Colonic mucosa (tissue), 4 donors: ENCODE measurements around the gene MPO. TPM values are rescaled to one million over a fixed set of nuclear protein-coding genes. Genes with fewer than 3 reads are reported as not detected.

Experiments
- DNase-seq: peaks from one replicate; pipeline ENCODE4 v3.0.0-alpha.2; 2020
- H3K27ac ChIP-seq: fragments of 200-600 bp; one replicate; pipeline ENCODE4 v1.8.0; 2021
- H3K27me3 ChIP-seq: fragments of 200-600 bp; one replicate; pipeline ENCODE4 v1.8.0; 2021
- H3K36me3 ChIP-seq: fragments of 200-600 bp; one replicate; pipeline ENCODE4 v1.8.0; 2021
- H3K4me1 ChIP-seq: fragments of 200-600 bp; one replicate; pipeline ENCODE4 v1.8.0; 2021; ENCODE audit warnings: mild to moderate bottlenecking
- H3K4me3 ChIP-seq: fragments of 200-600 bp; one replicate; pipeline ENCODE4 v1.8.0; 2021
- H3K9ac ChIP-seq, 2 donors: one replicate each; pipeline ENCODE4 v1.7.0; 2013; ENCODE audit warnings: control low read depth in 2 of 2, low read depth in 2 of 2, low read length in 2 of 2
- H3K9me3 ChIP-seq: fragments of 200-600 bp; one replicate; pipeline ENCODE4 v1.8.0; 2021
- intact Hi-C: fragments of 100-400 bp; cut with DNase I; formaldehyde crosslinking; loops from one replicate; pipeline ENCODE4 v1.14.1; 2022
- total RNA-seq, 2 donors: library from RNA; stranded (reverse); fragmentation: NEBNext Ultra II Directional in 1 of 2; extraction: Animal tissue kit (Norgen Biotek cat#: 25700) in 1 of 2; gene quantifications; one replicate each; pipeline ENCODE4 v1.2.1, GENCODE V29; 2021
- TF ChIP-seq, protein P1 (sequence below): fragments of 200-600 bp; IDR thresholded peaks from one replicate; pipeline ENCODE4 v1.8.0; 2022; ENCODE audit warnings: antibody characterized with exemption, mild to moderate bottlenecking
- donor health status: healthy.
- donor health status: DM: no; HTN: no; CAD: no.
- donor health status: DM: no; HTN: no; CAD: no.

Gene MPO
- total RNA-seq, 2 donors from 2014 or later, result not detected

DNA sequence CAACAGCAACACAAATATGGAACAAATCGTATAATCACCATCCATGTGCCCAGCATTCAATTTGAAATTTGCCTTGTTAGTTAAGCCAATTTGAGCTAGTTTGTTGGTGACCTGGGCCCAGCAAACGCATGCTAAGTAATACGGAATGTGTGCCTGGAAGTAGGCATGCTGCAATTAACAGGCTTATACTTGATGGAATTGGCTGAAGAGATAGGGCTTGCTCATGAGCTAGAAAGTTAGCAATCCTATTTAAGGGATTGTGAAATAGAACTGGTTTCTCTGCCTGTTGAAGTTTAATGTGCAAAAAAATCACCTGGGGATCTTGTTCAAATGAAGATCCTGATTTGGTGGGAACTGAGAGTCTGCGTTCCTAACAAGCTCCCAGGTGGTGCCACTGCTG, 50.9 kb downstream of the MPO start:
- H3K4me3 ChIP-seq, result no peak overlapping the region
- no peak for DNase-seq
- H3K27me3 ChIP-seq, result no peaks in the 10 kb centered on the region
- TF ChIP-seq, protein P1, sequence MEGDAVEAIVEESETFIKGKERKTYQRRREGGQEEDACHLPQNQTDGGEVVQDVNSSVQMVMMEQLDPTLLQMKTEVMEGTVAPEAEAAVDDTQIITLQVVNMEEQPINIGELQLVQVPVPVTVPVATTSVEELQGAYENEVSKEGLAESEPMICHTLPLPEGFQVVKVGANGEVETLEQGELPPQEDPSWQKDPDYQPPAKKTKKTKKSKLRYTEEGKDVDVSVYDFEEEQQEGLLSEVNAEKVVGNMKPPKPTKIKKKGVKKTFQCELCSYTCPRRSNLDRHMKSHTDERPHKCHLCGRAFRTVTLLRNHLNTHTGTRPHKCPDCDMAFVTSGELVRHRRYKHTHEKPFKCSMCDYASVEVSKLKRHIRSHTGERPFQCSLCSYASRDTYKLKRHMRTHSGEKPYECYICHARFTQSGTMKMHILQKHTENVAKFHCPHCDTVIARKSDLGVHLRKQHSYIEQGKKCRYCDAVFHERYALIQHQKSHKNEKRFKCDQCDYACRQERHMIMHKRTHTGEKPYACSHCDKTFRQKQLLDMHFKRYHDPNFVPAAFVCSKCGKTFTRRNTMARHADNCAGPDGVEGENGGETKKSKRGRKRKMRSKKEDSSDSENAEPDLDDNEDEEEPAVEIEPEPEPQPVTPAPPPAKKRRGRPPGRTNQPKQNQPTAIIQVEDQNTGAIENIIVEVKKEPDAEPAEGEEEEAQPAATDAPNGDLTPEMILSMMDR, result no peak
- intact Hi-C loops, result no loop called here
- no peaks in the 10 kb centered on the region for H3K9me3 ChIP-seq
- no peak overlapping the region for H3K27ac ChIP-seq
- no peaks in the 10 kb centered on the region for H3K36me3 ChIP-seq
- H3K4me1 ChIP-seq, result no peaks in the 10 kb centered on the region
- H3K9ac ChIP-seq, result no peak overlapping the region

DNA sequence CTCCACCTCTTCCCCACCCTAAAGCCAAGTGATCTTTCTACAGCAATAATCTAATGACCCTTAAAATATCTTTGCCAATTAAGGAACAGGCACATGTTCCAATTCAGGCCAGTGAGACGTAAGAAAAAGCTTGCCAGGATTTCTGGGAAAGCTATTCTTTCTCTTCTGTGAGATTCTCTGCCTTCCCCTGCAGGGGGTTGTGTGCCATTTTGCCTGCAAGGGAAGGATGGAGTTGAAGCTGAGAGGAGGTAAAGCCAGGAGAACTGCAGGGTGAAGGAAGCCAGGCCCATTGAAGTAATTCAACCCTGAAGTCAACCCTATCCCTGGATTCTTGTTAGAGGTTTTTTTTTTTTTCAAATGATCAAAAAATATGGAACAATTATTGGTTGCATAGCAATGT, 51.4 kb downstream of the MPO start:
- H3K36me3 ChIP-seq, result no peaks in the 10 kb centered on the region
- intact Hi-C loops, result no loop called here
- TF ChIP-seq, protein P1, result no peak
- no peak overlapping the region for H3K9ac ChIP-seq
- no peaks in the 10 kb centered on the region for H3K9me3 ChIP-seq
- H3K27ac ChIP-seq, result no peak overlapping the region
- no peaks in the 10 kb centered on the region for H3K4me1 ChIP-seq
- no peaks in the 10 kb centered on the region for H3K27me3 ChIP-seq
- DNase-seq, result no peak
- no peak overlapping the region for H3K4me3 ChIP-seq

DNA sequence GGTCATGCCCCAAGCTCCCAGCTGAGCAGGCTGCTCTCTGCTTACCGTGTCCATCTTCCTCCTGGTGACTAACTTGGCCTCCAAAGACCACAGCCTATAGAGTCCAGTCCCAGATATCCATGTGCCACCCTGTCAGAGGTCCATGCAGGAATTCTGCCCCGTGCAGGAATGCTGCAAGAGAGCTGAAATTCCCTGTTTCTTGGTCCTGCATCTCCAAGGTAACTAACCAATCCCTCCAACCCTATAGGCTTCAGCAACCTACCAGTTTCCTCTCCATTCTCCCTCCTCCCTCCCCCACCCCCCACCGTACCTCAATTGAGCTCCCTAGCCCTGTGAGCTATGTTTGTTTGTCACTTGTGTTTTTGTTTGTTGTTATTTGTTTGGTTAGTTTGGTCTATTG, 52.1 kb downstream of the MPO start:
- no peak overlapping the region for H3K9ac ChIP-seq
- TF ChIP-seq, protein P1, result no peak
- no peak overlapping the region for H3K4me3 ChIP-seq
- no peak for DNase-seq
- intact Hi-C loops, result no loop called here
- no peaks in the 10 kb centered on the region for H3K4me1 ChIP-seq
- no peaks in the 10 kb centered on the region for H3K36me3 ChIP-seq
- no peak overlapping the region for H3K27ac ChIP-seq
- no peaks in the 10 kb centered on the region for H3K9me3 ChIP-seq
- no peaks in the 10 kb centered on the region for H3K27me3 ChIP-seq

DNA sequence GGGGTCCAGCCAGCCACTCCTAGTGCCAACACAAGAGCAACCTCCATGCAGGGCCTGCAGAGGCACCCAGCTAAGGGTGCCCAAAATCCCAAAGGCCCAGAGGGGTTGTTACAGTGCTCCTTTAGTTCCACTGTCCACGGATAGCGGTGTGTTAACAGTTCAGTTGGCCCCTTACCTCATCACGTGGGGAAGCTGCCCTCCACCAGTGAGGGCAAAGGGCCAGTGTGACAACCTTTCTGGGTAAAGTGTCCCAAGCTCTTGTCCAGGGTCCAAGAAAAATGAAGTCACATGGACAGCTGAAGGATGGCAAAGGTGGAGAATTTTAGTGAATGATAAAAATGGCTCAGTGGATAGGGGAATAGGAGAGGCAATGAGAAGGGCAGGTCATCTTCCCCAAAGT, 53.0 kb downstream of the MPO start:
- H3K9me3 ChIP-seq, result no peaks in the 10 kb centered on the region
- no peaks in the 10 kb centered on the region for H3K4me1 ChIP-seq
- no peaks in the 10 kb centered on the region for H3K27me3 ChIP-seq
- no peak overlapping the region for H3K4me3 ChIP-seq
- H3K9ac ChIP-seq, result no peak overlapping the region
- TF ChIP-seq, protein P1, result no peak
- no peak overlapping the region for H3K27ac ChIP-seq
- no peaks in the 10 kb centered on the region for H3K36me3 ChIP-seq
- no peak for DNase-seq
- intact Hi-C loops, result no loop called here

DNA sequence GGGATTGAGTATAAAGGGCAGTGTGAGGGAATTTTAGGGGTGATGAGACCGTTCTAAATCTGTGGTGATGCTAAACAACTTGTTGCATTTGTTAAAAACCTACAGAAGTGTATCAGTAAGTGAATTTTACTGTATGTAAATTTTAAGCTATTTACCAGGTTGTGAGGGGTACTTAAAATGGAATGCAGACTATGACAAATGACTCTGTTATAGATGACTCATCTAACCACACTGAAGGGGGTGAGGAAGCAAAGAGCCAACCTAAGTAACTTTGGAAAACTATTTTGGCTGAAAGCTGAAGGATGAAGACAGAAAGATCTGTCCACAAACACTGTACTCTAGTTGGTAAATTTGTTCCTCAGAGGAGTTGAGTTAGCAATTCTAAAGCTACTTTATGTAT, 56.4 kb downstream of the MPO start:
- Histone ChIP-seq H3K27ac (no peak overlapping the region), H3K27me3 (no peaks in the 10 kb centered on the region), H3K9me3 (no peaks in the 10 kb centered on the region), H3K9ac (no peak overlapping the region), H3K4me3 (no peak overlapping the region), H3K4me1 (no peaks in the 10 kb centered on the region), H3K36me3 (no peaks in the 10 kb centered on the region)
- no peak for DNase-seq
- TF ChIP-seq, protein P1, result no peak
- intact Hi-C loops, result no loop called here

Other genes with a start within 250 kb of the MPO start
- 10 to 100 TPM; 34.3 to 41.2 TPM for gene DYNLL2, start 197.5 kb downstream of the MPO start, total RNA-seq
- not detected for gene OR4D1, start 132.6 kb downstream of the MPO start, total RNA-seq
- not detected for gene OR4D2, start 114.0 kb downstream of the MPO start, total RNA-seq
- not detected for gene EPX, start 88.2 kb downstream of the MPO start, total RNA-seq
- gene MKS1, start 61.7 kb downstream of the MPO start, total RNA-seq, result 10 to 100 TPM; 13.8 to 18.4 TPM
- gene LPO, start 42.4 kb downstream of the MPO start, total RNA-seq, result not detected
- 1 to 10 TPM; 3.7 to 5.4 TPM for gene TSPOAP1, start 47.9 kb upstream of the MPO start, total RNA-seq
- gene SUPT4H1, start 71.3 kb upstream of the MPO start, total RNA-seq, result 10 to 100 TPM; 68.7 to 75.3 TPM
- gene RNF43, start 136.6 kb upstream of the MPO start, total RNA-seq, result 10 to 100 TPM; 38.5 to 51.2 TPM
- under 1 TPM in 1 of 2 donors, not detected in 1; 0.07 TPM for gene HSF5, start 207.5 kb upstream of the MPO start, total RNA-seq
- gene MTMR4, start 233.7 kb upstream of the MPO start, total RNA-seq, result 10 to 100 TPM; 43.5 to 45.3 TPM